H1 (cell line): ENCODE measurements around the gene KDR. TPM values are rescaled to one million over a fixed set of nuclear protein-coding genes. Genes with fewer than 3 reads are reported as not detected.

Experiments used
- CTCF ChIA-PET: fragments of 300-600 bp; sonication (Branson Sonifier 250); formaldehyde crosslinking; loops from one replicate; lab custom pipeline; 2021; ENCODE audit not compliant: partially characterized antibody; lab: Charles Lee
- POLR2A ChIA-PET: fragments of 300-600 bp; sonication (Branson Sonifier 250); formaldehyde crosslinking; loops from one replicate; lab custom pipeline; 2021; ENCODE audit warnings: inconsistent platforms; ENCODE audit not compliant: partially characterized antibody; lab: Charles Lee
- DNase-seq, 2 experiments: peaks; one replicate each; pipeline versions ENCODE4 v3.0.0 to v3.0.0-alpha.2; 2010 to 2022; ENCODE audit warnings: low spot score in 2 of 2, low read depth in 1 of 2, mixed read lengths in 1 of 2
- FAIRE-seq: peaks from 2 replicates; lab custom pipeline; 2011; peaks lifted over from hg19 to GRCh38; lab: Jason Lieb, UNC
- H2AFZ ChIP-seq: 2 replicates; pipeline ENCODE4 v1.8.1; 2012; ENCODE audit warnings: low read length, inconsistent platforms
- H2AK5ac ChIP-seq: 2 replicates; pipeline ENCODE4 v1.6.1; 2013; ENCODE audit warnings: low read depth, low read length
- H2BK120ac ChIP-seq: replicated peaks from 2 replicates; pipeline ENCODE3; 2013; ENCODE audit warnings: low read depth, low read length, inconsistent platforms
- H2BK12ac ChIP-seq: 2 replicates; pipeline ENCODE4 v1.6.1; 2013; ENCODE audit warnings: low read depth, low read length
- H2BK15ac ChIP-seq: 2 replicates; pipeline ENCODE4 v1.6.1; 2013; ENCODE audit warnings: low read length
- H2BK20ac ChIP-seq: 2 replicates; pipeline ENCODE4 v1.6.1; 2013; ENCODE audit warnings: low read length
- H2BK5ac ChIP-seq: 2 replicates; pipeline ENCODE4 v1.6.1; 2013; ENCODE audit warnings: low read depth, low read length
- H3K14ac ChIP-seq: 2 replicates; pipeline ENCODE4 v1.6.1; 2013; ENCODE audit warnings: inconsistent platforms; ENCODE audit not compliant: insufficient read length
- H3K18ac ChIP-seq: 2 replicates; pipeline ENCODE4 v1.6.1; 2013; ENCODE audit warnings: low read length; ENCODE audit errors: extremely low read depth
- H3K23ac ChIP-seq: 2 replicates; pipeline ENCODE4 v1.6.1; 2013; ENCODE audit warnings: inconsistent platforms; ENCODE audit not compliant: insufficient read length
- H3K23me2 ChIP-seq: 2 replicates; pipeline ENCODE4 v1.6.1; 2013; ENCODE audit warnings: low read depth, low read length
- H3K27ac ChIP-seq: 2 replicates; pipeline ENCODE4 v1.6.1; 2011; ENCODE audit warnings: low read depth, low read length, inconsistent platforms
- H3K27me3 ChIP-seq, 4 experiments: replicated peaks in 1 of 4; 1 replicate in 1 of 4; 2 replicates in 3 of 4; pipeline versions ENCODE4 v1.6.1 to v1.8.1; 2011 to 2013; ENCODE audit warnings: low read length in 3 of 4, mild to moderate bottlenecking in 3 of 4, inconsistent platforms in 2 of 4, mixed read lengths in 2 of 4, moderate library complexity in 1 of 4; ENCODE audit not compliant: control insufficient read depth in 3 of 4, insufficient read depth in 3 of 4; ENCODE audit errors: extremely low read depth in 1 of 4
- H3K36me3 ChIP-seq, 4 experiments: 2 replicates each; pipeline versions ENCODE4 v1.6.1 to v1.8.1; 2011 to 2013; ENCODE audit warnings: mild to moderate bottlenecking in 4 of 4, low read length in 3 of 4, moderate library complexity in 2 of 4, control low read depth in 1 of 4, inconsistent platforms in 1 of 4; ENCODE audit not compliant: insufficient read depth in 4 of 4, control insufficient read depth in 2 of 4
- H3K4ac ChIP-seq: replicated peaks from 2 replicates; pipeline ENCODE3; 2013; ENCODE audit warnings: low read length, low read depth, mixed read lengths, inconsistent platforms; ENCODE audit not compliant: insufficient read length
- H3K4me1 ChIP-seq, 4 experiments: replicated peaks in 1 of 4; 1 replicate in 1 of 4; 2 replicates in 3 of 4; pipeline versions ENCODE4 v1.6.1 to v1.8.1; 2011 to 2013; ENCODE audit warnings: low read length in 3 of 4, inconsistent platforms in 2 of 4, mixed read lengths in 1 of 4; ENCODE audit not compliant: insufficient read depth in 4 of 4, control insufficient read depth in 3 of 4
- H3K4me2 ChIP-seq, 2 experiments: 2 replicates each; pipeline versions ENCODE4 v1.6.1 to v1.8.1; 2011 to 2013; ENCODE audit warnings: low read depth in 2 of 2, low read length in 2 of 2, control low read depth in 1 of 2, inconsistent platforms in 1 of 2, mild to moderate bottlenecking in 1 of 2; ENCODE audit not compliant: insufficient read depth in 1 of 2
- H3K4me3 ChIP-seq, 4 experiments: fragments of 200-600, 300-600 bp in 1 of 4; sonication (generic), shearing (Covaris generic), sonication (Bioruptor Twin) in 1 of 4; 2 replicates each; pipeline versions ENCODE4 v1.5.1 to v1.8.1; 2011 to 2016; ENCODE audit warnings: low read length in 4 of 4, low read depth in 3 of 4, control low read depth in 2 of 4, inconsistent platforms in 2 of 4, mild to moderate bottlenecking in 2 of 4, mixed read lengths in 1 of 4, moderate library complexity in 1 of 4; ENCODE audit not compliant: insufficient read depth in 2 of 4; ENCODE audit errors: extremely low read depth in 1 of 4
- H3K56ac ChIP-seq: replicated peaks from 2 replicates; pipeline ENCODE3; 2013; ENCODE audit warnings: low read depth, mild to moderate bottlenecking, mixed read lengths, low read length, inconsistent platforms; ENCODE audit not compliant: insufficient read length
- H3K79me1 ChIP-seq: 2 replicates; pipeline ENCODE4 v1.6.1; 2013; ENCODE audit warnings: low read depth, low read length, control low read depth
- H3K79me2 ChIP-seq, 2 experiments: 2 replicates each; pipeline versions ENCODE4 v1.6.1 to v1.8.1; 2012 to 2013; ENCODE audit warnings: low read length in 2 of 2, mild to moderate bottlenecking in 2 of 2, inconsistent platforms in 1 of 2; ENCODE audit not compliant: insufficient read depth in 2 of 2, control insufficient read depth in 1 of 2
- H3K9ac ChIP-seq, 4 experiments: replicated peaks in 1 of 4; 1 replicate in 1 of 4; 2 replicates in 3 of 4; pipeline versions ENCODE4 v1.6.1 to v1.8.1; 2011 to 2013; ENCODE audit warnings: low read depth in 3 of 4, low read length in 3 of 4, control low read depth in 2 of 4, mild to moderate bottlenecking in 2 of 4, moderate library complexity in 2 of 4, inconsistent platforms in 1 of 4; ENCODE audit errors: extremely low read depth in 1 of 4
- H3K9me3 ChIP-seq, 2 experiments: 2 replicates each; pipeline versions ENCODE4 v1.6.1 to v1.8.1; 2012 to 2013; ENCODE audit warnings: mild to moderate bottlenecking in 2 of 2, moderate library complexity in 2 of 2, control low read depth in 1 of 2, inconsistent platforms in 1 of 2, low read depth in 1 of 2, low read length in 1 of 2, mixed read lengths in 1 of 2; ENCODE audit not compliant: insufficient read depth in 2 of 2
- H4K20me1 ChIP-seq, 2 experiments: replicated peaks in 1 of 2; 2 replicates each; pipeline versions ENCODE3 to v1.8.1; 2011 to 2013; ENCODE audit warnings: inconsistent platforms in 2 of 2, low read length in 2 of 2, mild to moderate bottlenecking in 1 of 2; ENCODE audit not compliant: insufficient read depth in 2 of 2, control insufficient read depth in 1 of 2
- H4K5ac ChIP-seq: 2 replicates; pipeline ENCODE4 v1.6.1; 2013; ENCODE audit warnings: low read length, low read depth, mixed read lengths, inconsistent platforms; ENCODE audit not compliant: insufficient read length
- H4K8ac ChIP-seq: 2 replicates; pipeline ENCODE4 v1.8.0; 2013; ENCODE audit warnings: mild to moderate bottlenecking, moderate library complexity, low read length, inconsistent platforms; ENCODE audit not compliant: insufficient read depth; ENCODE audit errors: extremely low read depth
- H4K91ac ChIP-seq: replicated peaks from 2 replicates; pipeline ENCODE3; 2013; ENCODE audit warnings: low read length, mixed read lengths, inconsistent platforms; ENCODE audit not compliant: insufficient read length
- POLR2AphosphoS5 ChIP-seq: IDR thresholded peaks from 2 replicates; pipeline ENCODE4 v1.6.1; 2011; ENCODE audit warnings: low read depth, low read length
- SAP30 ChIP-seq: fragments of 300-600 bp; sonication (generic); IDR thresholded peaks from 2 replicates; pipeline ENCODE4 v1.7.1; 2012; ENCODE audit warnings: low read length, moderate library complexity, mild to moderate bottlenecking, inconsistent platforms; ENCODE audit not compliant: insufficient read depth, insufficient replicate concordance
- WGBS, 2 experiments: shearing (Covaris generic) in 1 of 2; methylation state at CpG; one replicate each; pipeline versions ENCODE4 v1.1.6 to v1.1.7; 2013 to 2015; ENCODE audit warnings: low lambda C conversion rate in 2 of 2, mixed read lengths in 2 of 2, inconsistent platforms in 1 of 2, low coverage in 1 of 2, missing lambda C conversion rate in 1 of 2; ENCODE audit not compliant: insufficient replicate concordance in 2 of 2, insufficient coverage in 1 of 2, insufficient read length in 1 of 2; ENCODE audit errors: extremely low coverage in 1 of 2, missing lambda C conversion rate in 1 of 2; 5-methylcytosine and 5-hydroxymethylcytosine counted together
- polyA plus RNA-seq, 7 experiments: library from polyadenylated mRNA; depleted of rRNA in 3 of 7; stranded (reverse) in 5 of 7; unstranded in 2 of 7; fragments of >200 nt in 5 of 7; fragments of 200-250 nt in 2 of 7; gene quantifications; 1 replicate in 5 of 7; 2 replicates in 1 of 7; 4 replicates in 1 of 7; pipeline versions ENCODE4 v1.2.1 to v1.2.3, GENCODE V29; 2011 to 2013; ENCODE audit warnings: missing spikeins in 2 of 7, mixed read lengths in 2 of 7
- total RNA-seq: library from RNA; stranded (reverse); fragmentation: NEBNext Ultra II Directional; extraction: Animal tissue kit (Norgen Biotek cat#: 25700); gene quantifications from 2 replicates; pipeline ENCODE4 v1.2.1, GENCODE V29; 2021

KDR gene
- total and polyA plus RNA-seq, 2 of the 8 experiments (the other 6 are each of a cell fraction or from before 2014, with no cell fraction given) = 69.3 to 106 TPM

- Histone ChIP-seq H3K9ac (no peak overlapping the region), H2AK5ac (no peak overlapping the region), H4K5ac (no peak overlapping the region), H3K4me1 (peaks cover 0 to 9% (median 0%) of the 10 kb centered on the region in 4 experiments; a peak in 2 of 7 replicates), H3K36me3 (peaks cover 13 to 40% (median 29%) of the 10 kb centered on the region in 4 experiments; a peak in 7 of 8 replicates), H3K23me2 (peaks cover 5% of the 10 kb centered on the region; the same call in 1 of the 2 replicates), H3K14ac (no peak overlapping the region), H4K91ac (no peak overlapping the region), H2BK12ac (no peak overlapping the region), H3K27me3 (no peaks in the 10 kb centered on the region), H3K27ac (no peak overlapping the region), H3K56ac (peak overlapping the region; percentile 61), H2BK120ac (no peak overlapping the region), H3K4me2 (no peak overlapping the region), H4K20me1 (peaks cover 1 to 3% of the 10 kb centered on the region in 2 experiments), H3K23ac (no peak overlapping the region), H3K79me2 (no peaks in the 10 kb centered on the region), H3K18ac (no peak overlapping the region), H3K4me3 (no peak overlapping the region), H2BK15ac (no peak overlapping the region), H2BK5ac (no peak overlapping the region), H3K9me3 (no peaks in the 10 kb centered on the region), H4K8ac (no peak overlapping the region), H3K79me1 (no peaks in the 10 kb centered on the region), H3K4ac (no peak overlapping the region), H2BK20ac (no peak overlapping the region), H2AFZ (no peak overlapping the region)
- ChIA-PET CTCF (no interaction called here), POLR2A (no interaction called here)
- DNase-seq (no peak), FAIRE-seq (no peak)
- TF ChIP-seq SAP30 = no peak
- TF ChIP-seq POLR2AphosphoS5 = peak; percentile 68; the same call in 1 of the 2 replicates
- WGBS, 2 experiments = 60% methylated on average over 1 of the region's 2 CpGs; no CpG with 5 or more reads in 1 of the 2 experiments
Measured at GRCh38 chr4:55077577-55077976, 47.8 kb downstream of the KDR start.
